HuH-7 (cell line): ENCODE results near the gene SYT2.
"Not testable (repeated sequence)": the region's sequence is repeated elsewhere in the genome, so short reads cannot be mapped to it uniquely, and the experiment has no call there.

Experiments
- DNase-seq: peaks from one replicate; pipeline ENCODE4 v3.0.0; 2011; ENCODE audit warnings: low spot score

Gene SYT2

DNA sequence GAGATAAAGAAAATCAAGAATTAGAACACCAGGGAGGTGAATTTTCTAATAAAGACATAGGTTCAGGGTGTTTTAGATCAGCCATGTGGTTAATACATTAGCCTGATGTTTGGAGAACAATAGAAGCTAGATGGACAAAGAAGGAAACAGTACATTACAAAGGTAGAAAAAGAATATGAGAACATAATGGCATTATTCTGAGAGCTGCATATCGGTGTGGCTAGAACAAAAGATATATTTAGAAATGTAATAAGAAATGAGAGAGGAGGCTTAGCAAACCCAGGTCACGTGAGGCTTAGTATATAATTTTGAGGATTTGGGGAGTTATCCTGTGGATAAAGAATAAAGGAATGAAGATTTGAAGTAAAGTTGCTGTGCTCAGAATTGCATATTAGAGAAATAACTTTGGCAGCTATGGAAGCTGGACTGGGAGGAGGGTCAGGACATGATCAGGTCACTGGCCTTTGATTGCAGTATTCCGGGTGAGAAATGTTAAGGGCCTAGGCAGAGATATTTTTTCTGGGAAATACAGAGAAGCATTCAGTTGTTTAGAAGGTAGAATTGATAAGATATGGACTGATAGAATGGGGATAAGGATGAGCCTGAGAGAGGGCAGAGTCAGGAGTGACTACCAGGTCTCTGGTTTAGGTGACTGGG lies 164.5 kb downstream of the SYT2 start:
- DNase-seq = not testable (repeated sequence)

DNA sequence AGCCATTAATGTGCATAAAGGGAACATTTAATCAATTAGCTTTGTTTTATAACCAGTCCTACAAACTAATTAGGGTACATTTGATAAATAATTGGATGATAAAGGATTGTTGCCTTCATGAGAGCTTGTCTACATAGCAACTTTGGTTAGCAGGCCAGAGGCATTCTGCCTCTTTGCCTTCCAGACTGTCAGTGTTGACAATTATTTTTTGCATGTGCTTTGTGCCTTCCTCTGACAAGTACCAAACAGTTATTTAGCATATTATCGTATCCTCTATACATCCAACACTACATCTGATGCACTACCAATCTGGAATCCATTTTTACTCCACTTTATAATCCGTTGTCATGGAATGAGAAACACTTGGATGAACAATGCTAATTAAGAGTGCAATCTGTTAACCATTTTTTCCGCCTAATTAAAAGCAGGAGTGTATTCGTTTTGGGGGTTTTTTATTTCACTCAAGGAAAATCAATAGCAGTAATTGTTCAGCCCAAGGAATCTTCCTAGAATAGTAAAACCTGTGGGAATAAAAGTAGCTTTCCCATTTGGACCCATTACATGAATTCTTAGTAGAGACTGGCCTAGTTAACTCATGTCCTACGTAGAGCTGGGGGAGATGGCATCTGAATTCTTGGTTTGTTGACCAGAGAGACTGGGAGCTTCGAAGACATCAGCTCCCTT lies 165.3 kb downstream of the SYT2 start:
- DNase-seq = not testable (repeated sequence)

DNA sequence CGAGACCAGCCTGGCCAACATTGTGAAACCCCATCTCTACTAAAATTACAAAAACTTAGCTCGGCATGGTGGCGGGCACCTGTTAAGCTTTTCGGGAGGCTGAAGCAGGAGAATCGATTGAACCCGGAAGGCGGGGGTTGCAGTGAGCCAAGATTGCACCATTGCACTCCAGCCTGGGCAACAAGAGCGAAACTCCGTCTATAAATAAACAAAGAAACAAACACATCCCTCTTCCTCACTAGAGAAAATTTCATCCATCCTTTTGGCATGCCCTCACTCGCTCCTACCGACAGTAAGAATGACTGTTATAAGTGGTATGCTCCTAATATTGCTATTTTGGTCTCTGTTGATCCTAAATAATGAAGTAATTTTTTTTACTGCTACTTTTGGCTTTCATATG lies 166.7 kb downstream of the SYT2 start:
- DNase-seq = not testable (repeated sequence)

DNA sequence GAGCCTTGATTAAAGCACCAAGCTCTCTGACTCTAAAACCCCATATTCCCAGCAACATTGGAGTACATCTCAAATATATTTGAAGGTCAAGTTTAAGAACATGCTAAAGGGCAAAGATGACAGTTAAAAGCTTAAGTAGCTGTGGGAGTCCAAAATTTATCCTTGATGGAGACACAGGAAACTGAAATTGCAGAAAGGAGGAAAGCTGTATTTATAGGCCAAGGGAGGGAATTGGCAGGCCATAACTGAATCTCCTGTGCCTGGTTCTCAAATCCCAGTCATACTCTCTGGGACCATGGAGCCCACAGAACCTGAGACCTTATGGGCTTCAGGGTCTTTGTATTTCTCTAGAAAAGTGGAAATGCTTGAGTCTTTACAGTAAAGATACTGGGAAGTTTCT lies 167.8 kb downstream of the SYT2 start:
- not testable (repeated sequence) for DNase-seq

DNA sequence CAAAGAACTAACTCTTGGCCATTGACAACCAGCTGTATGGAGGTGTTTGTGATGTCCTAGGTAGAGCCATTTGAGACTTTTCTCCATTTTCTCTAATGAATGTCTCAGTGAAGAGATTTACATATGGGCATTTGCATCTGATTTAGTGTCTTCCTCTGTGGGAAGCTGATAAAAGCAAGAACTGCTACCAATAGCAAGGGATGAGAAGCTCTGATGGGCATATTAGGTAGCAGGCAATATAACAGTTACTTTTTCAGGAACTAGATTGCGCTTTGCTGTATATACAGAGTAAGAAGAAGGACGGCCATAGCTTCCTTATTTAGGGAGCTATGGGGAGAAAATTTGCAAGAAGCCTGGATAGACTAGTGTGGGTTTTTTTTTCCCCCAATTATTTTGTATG lies 169.4 kb downstream of the SYT2 start:
- not testable (repeated sequence) for DNase-seq
